Esophagus (tissue), 2 donors: ENCODE measurements around the gene AGMAT. TPM values are rescaled to one million over a fixed set of nuclear protein-coding genes. Genes with fewer than 3 reads are reported as not detected.

Experiments
- H3K27ac ChIP-seq, 2 donors: one replicate each; pipeline ENCODE4 v1.5.1; 2013; ENCODE audit warnings: low read depth in 2 of 2, mild to moderate bottlenecking in 2 of 2, inconsistent platforms in 1 of 2, low read length in 1 of 2, moderate library complexity in 1 of 2
- H3K27me3 ChIP-seq, 2 donors: one replicate each; pipeline ENCODE4 v1.6.1; 2013; ENCODE audit warnings: low read length in 2 of 2, control low read depth in 1 of 2, mild to moderate bottlenecking in 1 of 2; ENCODE audit not compliant: insufficient read depth in 2 of 2, control insufficient read depth in 1 of 2
- H3K36me3 ChIP-seq, 2 donors: one replicate each; pipeline ENCODE4 v1.6.1; 2013; ENCODE audit warnings: low read length in 1 of 2; ENCODE audit not compliant: control insufficient read depth in 2 of 2, insufficient read depth in 2 of 2
- H3K4me1 ChIP-seq, 2 donors: one replicate each; pipeline ENCODE4 v1.6.1; 2013; ENCODE audit warnings: low read length in 1 of 2; ENCODE audit not compliant: control insufficient read depth in 2 of 2, insufficient read depth in 2 of 2
- H3K4me3 ChIP-seq, 2 donors: one replicate each; pipeline ENCODE4 v1.5.1; 2013; ENCODE audit warnings: low read length in 2 of 2, mild to moderate bottlenecking in 2 of 2, low read depth in 1 of 2, moderate library complexity in 1 of 2
- H3K9me3 ChIP-seq, 2 donors: one replicate each; pipeline ENCODE4 v1.6.1; 2013; ENCODE audit warnings: mild to moderate bottlenecking in 2 of 2, low read depth in 1 of 2, low read length in 1 of 2, moderate library complexity in 1 of 2; ENCODE audit not compliant: control insufficient read depth in 2 of 2, insufficient read depth in 1 of 2
- WGBS, 2 donors: extraction: QIAGEN DNeasy Blood & Tissue Kit; methylation state at CpG; one replicate each; pipeline ENCODE4 v1.1.7; 2013; 5-methylcytosine and 5-hydroxymethylcytosine counted together
- polyA plus RNA-seq, 2 donors: library from polyadenylated mRNA; stranded (reverse); fragments of 200-250 nt; gene quantifications; one replicate each; pipeline ENCODE4 v1.2.3, GENCODE V29; 2013
- donor health status: healthy with polysubstance abuse.
- donor health status: Bipolar disorder and iron deficiency.

The AGMAT gene
- polyA plus RNA-seq, 2 donors = 0.16 to 0.27 TPM

DNA sequence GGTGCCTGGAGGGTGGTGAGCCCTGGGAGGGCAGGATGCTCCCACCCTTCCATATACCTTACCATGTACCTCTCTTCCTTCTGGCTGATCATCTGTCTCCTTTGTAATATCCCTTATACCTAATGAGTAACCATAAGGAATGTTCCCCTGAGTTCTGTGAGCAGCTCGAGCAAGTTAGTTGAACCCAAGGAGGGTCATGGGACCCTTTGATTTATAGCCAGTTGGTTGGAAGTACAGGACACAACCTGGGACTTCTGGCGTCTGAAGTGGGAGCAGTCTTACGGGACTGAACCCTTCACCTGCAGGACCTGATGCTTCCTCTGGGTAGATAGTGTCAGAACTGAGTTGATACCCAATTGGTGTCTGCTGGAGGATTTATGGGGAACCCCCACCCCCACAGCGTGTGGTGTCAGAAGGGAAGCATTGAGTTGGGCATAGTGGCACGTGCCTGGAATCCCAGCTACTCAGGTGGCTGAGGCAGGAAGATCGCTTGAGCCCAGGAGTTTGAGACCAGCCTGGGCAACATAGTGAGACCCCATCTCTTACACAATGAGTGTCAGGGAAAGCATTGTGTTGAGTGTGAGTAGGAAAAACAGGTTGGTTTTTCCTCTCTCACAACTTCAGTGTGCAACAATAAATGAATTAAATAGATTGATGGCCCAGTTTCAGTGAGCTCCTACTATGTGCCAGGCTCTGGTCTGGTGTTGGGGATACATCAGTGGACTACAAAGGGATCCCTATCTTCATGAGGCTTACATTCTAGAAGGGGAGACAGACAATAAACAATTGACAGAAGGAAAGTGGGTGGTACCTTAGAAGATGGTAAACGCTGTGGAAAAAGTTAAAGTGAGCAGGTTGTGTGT is 42.2 kb downstream of the AGMAT start:
- H3K9me3 ChIP-seq = no peaks in the 10 kb centered on the region
- H3K27ac ChIP-seq = no peak overlapping the region
- H3K4me1 ChIP-seq = no peaks in the 10 kb centered on the region
- H3K36me3 ChIP-seq = peaks cover 0 to 17% of the 10 kb centered on the region in 2 donors
- no peaks in the 10 kb centered on the region for H3K27me3 ChIP-seq
- H3K4me3 ChIP-seq = no peak overlapping the region
- WGBS, 2 donors = 82 to 92% methylated on average over 7 of the region's 7 CpGs

DNA sequence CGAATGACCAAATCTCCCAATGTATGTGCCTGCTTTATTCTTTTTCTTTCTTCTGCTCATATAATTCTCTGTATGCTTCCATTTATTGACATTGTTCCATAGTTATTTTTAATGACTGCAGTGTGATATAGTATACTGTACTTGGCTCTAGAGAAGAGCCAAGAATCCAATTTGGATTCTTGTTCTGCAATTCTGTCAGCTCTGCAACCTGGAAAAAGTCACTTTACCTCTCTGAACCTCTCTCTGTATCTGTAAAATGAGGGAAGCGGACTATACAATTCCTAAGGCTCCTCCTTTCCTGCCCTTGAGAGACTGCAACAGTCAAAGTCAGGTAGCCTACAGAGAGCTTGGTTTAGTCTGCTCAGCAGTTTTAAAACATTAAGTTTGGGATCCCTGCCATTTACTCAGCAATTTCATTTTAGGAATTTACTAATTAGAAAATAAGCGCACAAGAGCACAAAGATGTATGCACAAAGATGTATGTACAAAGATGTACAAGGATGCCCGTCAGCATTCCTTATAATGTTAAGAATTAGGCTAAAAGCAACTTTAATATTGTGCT is 43.5 kb downstream of the AGMAT start:
- H3K27me3 ChIP-seq = no peaks in the 10 kb centered on the region
- H3K4me1 ChIP-seq = no peaks in the 10 kb centered on the region
- peaks cover 0 to 14% of the 10 kb centered on the region in 2 donors for H3K36me3 ChIP-seq
- 85 to 97% methylated on average over 4 of the region's 4 CpGs for WGBS, 2 donors
- no peaks in the 10 kb centered on the region for H3K9me3 ChIP-seq
- H3K4me3 ChIP-seq = no peak overlapping the region
- no peak overlapping the region for H3K27ac ChIP-seq

DNA sequence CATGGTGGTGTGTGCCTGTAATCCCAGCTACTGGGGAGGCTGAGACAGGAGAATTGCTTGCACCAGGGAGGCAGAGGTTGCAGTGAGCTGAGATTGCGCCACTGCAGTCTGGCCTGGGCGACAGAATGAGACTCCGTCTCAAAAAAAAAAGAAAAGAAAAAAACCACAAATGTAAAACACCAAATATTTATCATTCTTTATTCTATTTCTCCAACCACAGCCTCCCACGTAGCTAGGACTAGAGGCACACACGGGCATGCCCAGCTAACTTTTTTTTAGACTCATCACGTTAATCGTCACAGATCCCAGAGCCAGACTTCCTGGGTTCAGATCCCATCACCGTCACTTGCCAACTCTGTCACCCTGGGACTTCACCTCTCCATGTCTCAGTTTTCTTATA is 44.7 kb downstream of the AGMAT start:
- Histone ChIP-seq H3K9me3 (no peaks in the 10 kb centered on the region), H3K36me3 (peaks cover 0 to 11% of the 10 kb centered on the region in 2 donors), H3K4me1 (no peaks in the 10 kb centered on the region), H3K27ac (no peak overlapping the region), H3K27me3 (no peaks in the 10 kb centered on the region), H3K4me3 (no peak overlapping the region)
- 89 to 92% methylated on average over 8 of the region's 8 CpGs for whole genome bisulfite sequencing, 2 donors

DNA sequence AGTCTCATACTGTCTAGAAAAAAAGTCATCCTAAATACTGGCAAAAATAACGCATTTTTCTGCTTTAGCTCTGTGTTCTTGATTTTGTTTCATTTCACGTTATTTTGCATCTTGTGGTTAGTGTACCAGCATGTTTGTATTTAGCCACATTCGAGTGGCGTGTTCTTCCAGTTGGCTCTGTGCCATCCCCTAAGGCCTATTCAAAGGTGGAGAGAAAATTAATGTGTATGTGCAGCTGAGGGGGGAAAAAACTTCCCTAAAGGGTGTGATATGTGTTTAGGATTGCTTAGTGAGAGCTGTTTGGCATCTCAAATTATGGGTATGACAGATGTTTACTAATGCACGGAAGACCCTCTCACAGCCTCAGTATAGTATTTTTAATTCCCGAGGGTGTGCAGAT is 46.1 kb downstream of the AGMAT start:
- WGBS, 2 donors = 52 to 66% methylated on average over 6 of the region's 6 CpGs
- Histone ChIP-seq H3K27me3 (no peaks in the 10 kb centered on the region), H3K27ac (no peak overlapping the region), H3K4me3 (no peak overlapping the region), H3K36me3 (peaks cover 0 to 9% of the 10 kb centered on the region in 2 donors), H3K9me3 (no peaks in the 10 kb centered on the region), H3K4me1 (no peaks in the 10 kb centered on the region)

DNA sequence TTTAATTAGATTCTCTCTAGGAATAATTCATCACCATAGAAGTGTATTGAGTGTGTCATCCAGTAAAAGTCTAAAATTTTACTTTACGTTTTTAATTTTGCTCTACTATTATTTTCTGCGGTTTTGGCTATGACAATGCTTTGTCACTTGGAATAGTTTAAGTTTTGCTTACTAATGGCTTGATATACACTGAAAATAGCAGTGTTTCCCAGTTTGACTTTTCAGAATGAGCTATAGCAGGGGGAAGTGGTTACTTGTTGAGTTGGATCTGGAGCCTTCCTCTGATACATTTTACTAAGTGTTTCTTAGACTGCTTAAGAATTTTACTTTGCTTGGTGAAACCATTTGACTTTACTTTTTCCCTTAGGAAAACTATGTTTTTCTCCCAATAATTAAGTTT is 53.2 kb downstream of the AGMAT start:
- no peaks in the 10 kb centered on the region for H3K36me3 ChIP-seq
- no peak overlapping the region for H3K27ac ChIP-seq
- no peaks in the 10 kb centered on the region for H3K4me1 ChIP-seq
- no peak overlapping the region for H3K4me3 ChIP-seq
- no peaks in the 10 kb centered on the region for H3K9me3 ChIP-seq
- H3K27me3 ChIP-seq = no peaks in the 10 kb centered on the region
- WGBS, 2 donors = 78 to 80% methylated on average over 2 of the region's 2 CpGs

DNA sequence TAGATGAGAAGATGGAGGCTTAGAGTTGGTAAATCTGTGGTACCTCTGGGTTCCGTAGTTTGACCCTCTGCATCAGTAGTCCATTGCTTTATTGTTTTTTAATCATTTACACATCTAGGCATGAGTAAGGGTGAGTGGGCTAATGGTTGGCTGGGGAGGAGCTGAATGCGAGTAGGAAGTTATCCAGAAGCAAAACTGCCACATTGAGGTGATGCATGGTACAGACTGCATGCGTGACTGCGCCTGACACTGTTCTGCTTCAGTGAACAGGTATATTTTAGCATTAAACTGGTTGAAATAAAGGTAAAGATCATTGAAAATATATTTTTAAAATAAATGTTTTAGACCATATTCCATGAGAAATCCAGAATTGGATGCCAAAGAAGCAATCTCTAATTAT is 53.8 kb downstream of the AGMAT start:
- Histone ChIP-seq H3K27me3 (no peaks in the 10 kb centered on the region), H3K36me3 (no peaks in the 10 kb centered on the region), H3K4me3 (no peak overlapping the region), H3K27ac (no peak overlapping the region), H3K4me1 (no peaks in the 10 kb centered on the region), H3K9me3 (no peaks in the 10 kb centered on the region)
- 96% methylated on average over 4 of the region's 4 CpGs for WGBS, 2 donors

DNA sequence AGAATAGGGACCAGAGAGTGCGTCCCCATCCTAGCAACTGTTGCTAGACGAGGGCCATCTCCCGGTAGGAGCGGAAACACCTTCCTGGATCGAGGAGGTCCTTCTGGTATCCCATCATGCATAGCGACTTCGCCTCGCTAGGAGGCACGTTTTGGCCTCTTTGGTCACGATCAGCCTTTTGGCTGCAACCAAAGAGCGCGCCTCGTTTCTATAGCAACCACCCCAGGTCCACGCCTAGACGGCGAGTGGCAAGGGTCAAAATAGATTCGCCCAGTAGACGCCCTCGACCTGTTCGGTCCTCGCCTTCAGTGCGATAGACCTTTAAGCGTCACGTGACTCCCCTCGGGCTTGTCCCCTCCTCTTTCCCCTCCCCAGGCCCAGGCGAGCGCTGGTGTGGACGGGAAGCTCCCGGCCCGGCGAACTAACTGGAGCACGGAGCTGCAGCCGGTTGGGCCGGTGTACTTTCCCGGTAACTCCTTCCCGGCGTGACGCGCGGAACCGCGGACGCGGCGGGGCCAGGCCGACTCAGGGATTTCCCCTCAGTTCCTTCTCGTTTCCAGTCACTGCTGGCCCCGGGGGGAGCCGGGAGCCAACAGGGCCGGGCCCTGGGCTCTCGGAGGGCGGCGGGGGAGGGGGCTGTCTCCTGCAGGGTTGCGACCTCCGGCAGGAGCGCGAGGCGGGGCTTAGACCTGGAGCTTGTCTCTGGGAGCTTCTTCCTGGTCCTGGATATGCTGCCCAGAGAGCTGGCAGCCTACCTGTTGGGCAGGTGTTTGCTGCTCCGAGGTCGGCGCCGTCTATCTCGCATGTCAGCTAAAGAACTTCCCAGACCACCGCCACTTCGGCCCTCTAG is 58.1 kb downstream of the AGMAT start, which contains the start of gene DNAJC16:
DNAJC16 (plus strand) TSS at position 359 of the 850 bp plus-strand sequence. CDS start 2,258 bp downstream, outside the sequence.
- Histone ChIP-seq H3K36me3 (no peaks in the 10 kb centered on the region), H3K4me1 (no peaks in the 10 kb centered on the region), H3K4me3 (peak within 1 kb of the TSS; percentile 64 to 83), H3K27ac (peak within 1 kb of the TSS; percentile 93 to 99), H3K9me3 (no peaks in the 10 kb centered on the region), H3K27me3 (no peaks in the 10 kb centered on the region)
- 1% methylated on average over 65 of the region's 65 CpGs for WGBS, 2 donors

DNA sequence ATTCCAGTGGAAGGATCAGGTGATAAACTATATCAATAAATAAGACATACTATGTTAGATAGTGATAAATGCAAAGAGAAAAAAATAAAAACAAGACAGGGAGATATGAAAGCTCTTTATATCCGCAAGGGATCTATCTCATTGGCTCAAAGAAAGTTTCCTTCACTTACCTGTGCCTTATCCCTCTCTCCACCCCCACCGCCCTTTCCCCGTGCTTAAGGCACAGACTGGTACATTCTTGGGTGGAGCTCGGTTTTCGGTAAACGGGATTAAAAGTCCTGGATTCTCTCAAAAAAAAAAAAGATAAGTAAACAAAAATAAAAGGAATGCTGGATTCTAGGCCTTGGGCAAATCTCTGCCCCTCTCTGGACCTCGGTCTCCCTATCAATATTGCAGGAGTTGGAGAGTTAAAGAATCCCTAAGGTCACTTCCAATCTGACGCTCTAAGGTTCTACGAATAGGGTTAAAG is 58.8 kb downstream of the AGMAT start:
- no peaks in the 10 kb centered on the region for H3K36me3 ChIP-seq
- H3K9me3 ChIP-seq = no peaks in the 10 kb centered on the region
- H3K4me1 ChIP-seq = no peaks in the 10 kb centered on the region
- H3K4me3 ChIP-seq = peak overlapping the region in 1 of 2 donors; percentile 83
- H3K27ac ChIP-seq = peak overlapping the region; percentile 93 to 97
- 10 to 12% methylated on average over 9 of the region's 9 CpGs for WGBS, 2 donors
- no peaks in the 10 kb centered on the region for H3K27me3 ChIP-seq
